Astrocyte (in vitro differentiated cells and primary cell): ENCODE measurements around the gene SPAG9. TPM values are rescaled to one million over a fixed set of nuclear protein-coding genes. Genes with fewer than 3 reads are reported as not detected.

Source experiments
- DNase-seq: peaks from one replicate; pipeline ENCODE4 v3.0.0-alpha.2; 2010; ENCODE audit warnings: low read depth
- FAIRE-seq: peaks from 2 replicates; lab custom pipeline; 2011; peaks lifted over from hg19 to GRCh38; lab: Jason Lieb, UNC
- H2AFZ ChIP-seq: 2 replicates; pipeline ENCODE4 v1.6.0; 2012; ENCODE audit warnings: low read depth, low read length, inconsistent platforms
- H3K27ac ChIP-seq: 2 replicates; pipeline ENCODE4 v1.5.1; 2011; ENCODE audit warnings: low read depth, low read length, inconsistent platforms
- H3K27me3 ChIP-seq: 2 replicates; pipeline ENCODE4 v1.6.0; 2011; ENCODE audit warnings: low read length, inconsistent platforms; ENCODE audit not compliant: insufficient read depth
- H3K36me3 ChIP-seq: 2 replicates; pipeline ENCODE4 v1.5.1; 2011; ENCODE audit warnings: low read length, inconsistent platforms; ENCODE audit not compliant: insufficient read depth
- H3K4me1 ChIP-seq: 2 replicates; pipeline ENCODE4 v1.5.1; 2011; ENCODE audit warnings: low read length, inconsistent platforms; ENCODE audit not compliant: insufficient read depth
- H3K4me2 ChIP-seq: 2 replicates; pipeline ENCODE4 v1.6.0; 2012; ENCODE audit warnings: low read length, inconsistent platforms
- H3K4me3 ChIP-seq: 2 replicates; pipeline ENCODE4 v1.5.1; 2011; ENCODE audit warnings: low read depth, mild to moderate bottlenecking, low read length, inconsistent platforms; ENCODE audit not compliant: insufficient read depth
- H3K79me2 ChIP-seq: 2 replicates; pipeline ENCODE4 v1.6.0; 2012; ENCODE audit warnings: mild to moderate bottlenecking, low read length, inconsistent platforms; ENCODE audit not compliant: insufficient read depth
- H3K9ac ChIP-seq: 2 replicates; pipeline ENCODE4 v1.6.0; 2012; ENCODE audit warnings: mild to moderate bottlenecking, low read length, inconsistent platforms
- H3K9me3 ChIP-seq: 2 replicates; pipeline ENCODE4 v1.5.1; 2012; ENCODE audit warnings: low read depth, mild to moderate bottlenecking, low read length, inconsistent platforms; ENCODE audit not compliant: insufficient read depth
- H4K20me1 ChIP-seq: 2 replicates; pipeline ENCODE4 v1.6.0; 2012; ENCODE audit warnings: low read length, inconsistent platforms; ENCODE audit not compliant: insufficient read depth
- H3K27ac Mint-ChIP-seq: one replicate; pipeline ENCODE4 v1.8.0; 2021; ENCODE audit warnings: mild to moderate bottlenecking, mixed read lengths; ENCODE audit not compliant: unreplicated experiment
- H3K27me3 Mint-ChIP-seq: one replicate; pipeline ENCODE4 v1.8.0; 2021; ENCODE audit warnings: low read depth, mixed read lengths; ENCODE audit not compliant: unreplicated experiment
- H3K36me3 Mint-ChIP-seq: one replicate; pipeline ENCODE4 v1.8.0; 2021; ENCODE audit warnings: low read depth, mixed read lengths; ENCODE audit not compliant: unreplicated experiment
- H3K4me1 Mint-ChIP-seq: one replicate; pipeline ENCODE4 v1.8.0; 2021; ENCODE audit warnings: low read depth, mixed read lengths; ENCODE audit not compliant: unreplicated experiment
- H3K4me3 Mint-ChIP-seq: one replicate; pipeline ENCODE4 v1.8.0; 2021; ENCODE audit warnings: mild to moderate bottlenecking, moderate library complexity, mixed read lengths; ENCODE audit not compliant: unreplicated experiment
- H3K9me3 Mint-ChIP-seq: one replicate; pipeline ENCODE4 v1.8.0; 2021; ENCODE audit warnings: mild to moderate bottlenecking, mixed read lengths; ENCODE audit not compliant: unreplicated experiment
- EZH2 ChIP-seq: IDR thresholded peaks from 2 replicates; pipeline ENCODE4 v1.6.1; 2012; ENCODE audit warnings: mild to moderate bottlenecking, low read length, inconsistent platforms; ENCODE audit not compliant: insufficient read depth
- total RNA-seq: library from RNA; stranded (reverse); gene quantifications from 2 replicates; pipeline ENCODE4 v1.2.1, GENCODE V29; 2021
- TF ChIP-seq, protein P1 (sequence below): IDR thresholded peaks from 2 replicates; pipeline ENCODE4 v1.5.1; 2011; ENCODE audit warnings: low read depth, mild to moderate bottlenecking, inconsistent platforms, low read length, moderate library complexity; ENCODE audit not compliant: insufficient read depth

The SPAG9 gene
- total RNA-seq, 1 donor from 2014 or later, result 102 TPM

DNA sequence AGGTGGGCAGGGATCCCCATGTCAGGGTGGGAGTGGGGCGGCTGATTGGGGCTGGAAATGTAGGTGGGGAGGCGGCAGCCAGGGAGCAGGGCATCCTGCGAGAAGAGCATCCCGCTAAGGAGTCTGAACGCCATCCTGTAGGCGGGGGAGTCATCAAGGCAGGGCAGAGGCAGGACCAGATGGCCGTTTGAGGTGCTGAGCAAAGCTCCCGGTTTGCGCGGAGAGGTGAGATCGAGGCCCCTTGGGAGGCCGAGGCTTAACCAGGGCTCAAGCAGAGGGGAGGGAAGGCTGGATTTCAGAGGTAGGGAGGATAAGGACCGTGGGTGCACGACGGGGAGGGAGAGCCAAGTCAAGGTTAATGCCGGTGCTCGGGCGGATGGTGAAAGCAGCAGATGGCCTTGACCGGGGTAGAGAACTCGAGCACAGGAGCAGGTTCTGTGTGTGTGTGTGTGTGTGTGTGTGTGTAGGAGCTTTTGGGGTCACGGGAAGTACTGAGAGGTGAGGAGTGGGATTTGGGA is 45.1 kb upstream of the SPAG9 start:
- Histone ChIP-seq H3K4me1 (peaks cover 11% of the 10 kb centered on the region), H3K4me3 (peak overlapping the region; percentile 73), H2AFZ (peak overlapping the region; percentile 88), H3K36me3 (peaks cover 36% of the 10 kb centered on the region), H3K27me3 (no peaks in the 10 kb centered on the region), H3K4me2 (peak overlapping the region; percentile 98), H3K79me2 (peaks cover 36% of the 10 kb centered on the region), H3K27ac (peak overlapping the region; percentile 83), H4K20me1 (peaks cover 35% of the 10 kb centered on the region), H3K9ac (peak overlapping the region; percentile 91), H3K9me3 (no peaks in the 10 kb centered on the region)
- H3K27me3 Mint-ChIP-seq, result no peaks in the 10 kb centered on the region
- TF ChIP-seq EZH2, result no peak
- TF ChIP-seq, protein P1, sequence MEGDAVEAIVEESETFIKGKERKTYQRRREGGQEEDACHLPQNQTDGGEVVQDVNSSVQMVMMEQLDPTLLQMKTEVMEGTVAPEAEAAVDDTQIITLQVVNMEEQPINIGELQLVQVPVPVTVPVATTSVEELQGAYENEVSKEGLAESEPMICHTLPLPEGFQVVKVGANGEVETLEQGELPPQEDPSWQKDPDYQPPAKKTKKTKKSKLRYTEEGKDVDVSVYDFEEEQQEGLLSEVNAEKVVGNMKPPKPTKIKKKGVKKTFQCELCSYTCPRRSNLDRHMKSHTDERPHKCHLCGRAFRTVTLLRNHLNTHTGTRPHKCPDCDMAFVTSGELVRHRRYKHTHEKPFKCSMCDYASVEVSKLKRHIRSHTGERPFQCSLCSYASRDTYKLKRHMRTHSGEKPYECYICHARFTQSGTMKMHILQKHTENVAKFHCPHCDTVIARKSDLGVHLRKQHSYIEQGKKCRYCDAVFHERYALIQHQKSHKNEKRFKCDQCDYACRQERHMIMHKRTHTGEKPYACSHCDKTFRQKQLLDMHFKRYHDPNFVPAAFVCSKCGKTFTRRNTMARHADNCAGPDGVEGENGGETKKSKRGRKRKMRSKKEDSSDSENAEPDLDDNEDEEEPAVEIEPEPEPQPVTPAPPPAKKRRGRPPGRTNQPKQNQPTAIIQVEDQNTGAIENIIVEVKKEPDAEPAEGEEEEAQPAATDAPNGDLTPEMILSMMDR, result no peak
- H3K36me3 Mint-ChIP-seq, result peaks cover 25% of the 10 kb centered on the region
- DNase-seq (peak; percentile 37), FAIRE-seq (no peak)
- H3K9me3 Mint-ChIP-seq, result no peaks in the 10 kb centered on the region
- H3K4me3 Mint-ChIP-seq, result peak overlapping the region; percentile 87
- peak overlapping the region; percentile 95 for H3K27ac Mint-ChIP-seq
- peaks cover 27% of the 10 kb centered on the region for H3K4me1 Mint-ChIP-seq

DNA sequence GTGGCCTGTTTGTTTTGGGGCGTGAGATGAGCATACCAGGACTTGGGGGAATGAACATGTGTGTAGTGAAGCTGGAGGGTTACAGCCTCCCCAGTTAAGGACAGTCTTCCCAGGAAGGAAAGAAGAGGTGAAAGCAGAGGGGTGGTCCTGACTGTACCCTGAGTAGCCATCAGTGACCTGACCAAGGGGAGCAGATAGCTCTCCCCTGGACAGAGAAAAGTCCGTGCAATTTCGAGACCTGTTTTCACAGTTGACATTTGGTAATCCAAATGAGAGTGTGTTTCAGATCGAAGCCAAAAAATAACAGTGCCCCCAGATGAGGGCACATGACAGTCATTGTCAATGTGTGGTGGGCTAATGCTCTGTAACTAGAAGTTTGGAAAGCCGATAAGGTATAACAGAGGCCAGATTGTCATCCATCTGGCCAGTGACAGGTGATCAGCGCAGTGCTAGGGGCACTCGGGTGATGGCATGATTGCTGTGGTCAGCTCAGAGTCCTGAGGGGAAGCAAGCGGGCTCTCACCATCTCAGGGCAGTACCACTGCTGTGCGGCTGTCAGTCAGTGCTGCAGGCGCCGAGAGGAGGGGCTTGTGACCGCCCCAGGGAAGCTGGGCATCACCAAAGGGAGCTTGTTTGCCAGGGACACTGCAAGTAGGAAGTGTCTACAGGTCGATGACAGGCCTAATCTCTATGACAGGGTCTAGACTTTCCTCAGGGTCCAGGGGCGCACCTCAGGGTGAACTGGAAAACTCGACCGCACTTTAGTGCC is 44.4 kb upstream of the SPAG9 start:
- H3K27ac Mint-ChIP-seq, result peak overlapping the region; percentile 95
- Histone ChIP-seq H3K36me3 (peaks cover 35% of the 10 kb centered on the region), H4K20me1 (peaks cover 32% of the 10 kb centered on the region), H3K27ac (peak overlapping the region; percentile 83), H3K9ac (peak overlapping the region; percentile 91), H3K27me3 (no peaks in the 10 kb centered on the region), H3K4me3 (peak overlapping the region; percentile 73), H2AFZ (peak overlapping the region; percentile 88), H3K4me1 (peaks cover 11% of the 10 kb centered on the region), H3K9me3 (no peaks in the 10 kb centered on the region), H3K4me2 (peak overlapping the region; percentile 98), H3K79me2 (peaks cover 38% of the 10 kb centered on the region)
- peaks cover 29% of the 10 kb centered on the region for H3K4me1 Mint-ChIP-seq
- H3K4me3 Mint-ChIP-seq, result peak overlapping the region; percentile 87
- H3K9me3 Mint-ChIP-seq, result no peaks in the 10 kb centered on the region
- H3K36me3 Mint-ChIP-seq, result peaks cover 28% of the 10 kb centered on the region
- H3K27me3 Mint-ChIP-seq, result no peaks in the 10 kb centered on the region
- no peak for FAIRE-seq
- TF ChIP-seq EZH2, result no peak
- TF ChIP-seq, protein P1, result no peak
- DNase-seq, result no peak

- H3K9me3 Mint-ChIP-seq, result no peaks in the 10 kb centered on the region
- H4K20me1 ChIP-seq, result peaks cover 30% of the 10 kb centered on the region
- no peaks in the 10 kb centered on the region for H3K27me3 ChIP-seq
- DNase-seq (no peak), FAIRE-seq (no peak)
- no peak overlapping the region for H3K27ac ChIP-seq
- no peak for TF ChIP-seq EZH2
- TF ChIP-seq, protein P1, result no peak
- H3K27me3 Mint-ChIP-seq, result no peaks in the 10 kb centered on the region
- peaks cover 30% of the 10 kb centered on the region for H3K36me3 Mint-ChIP-seq
- H3K9me3 ChIP-seq, result no peaks in the 10 kb centered on the region
- no peak overlapping the region for H3K9ac ChIP-seq
- no peak overlapping the region for H3K4me2 ChIP-seq
- peaks cover 44% of the 10 kb centered on the region for H3K36me3 ChIP-seq
- H3K4me1 ChIP-seq, result peaks cover 11% of the 10 kb centered on the region
- H3K4me1 Mint-ChIP-seq, result peaks cover 9% of the 10 kb centered on the region
- no peak overlapping the region for H3K4me3 ChIP-seq
- no peak overlapping the region for H2AFZ ChIP-seq
- peak overlapping the region; percentile 27 for H3K4me3 Mint-ChIP-seq
- no peak overlapping the region for H3K27ac Mint-ChIP-seq
- peaks cover 39% of the 10 kb centered on the region for H3K79me2 ChIP-seq
Measured at GRCh38 chr17:51161541-51161940, 40.9 kb upstream of the SPAG9 start.
